GM12878 (cell line): ENCODE data around the gene PURA. TPM values are rescaled to one million over a fixed set of nuclear protein-coding genes. Genes with fewer than 3 reads are reported as not detected.

Source experiments
- BMI1 ChIP-seq: fragments of 450-650 bp; IDR thresholded peaks from 2 replicates; pipeline ENCODE4 v1.6.1; 2016; ENCODE audit warnings: mild to moderate bottlenecking, moderate library complexity, borderline replicate concordance
- BRCA1 ChIP-seq: IDR thresholded peaks from 2 replicates; pipeline ENCODE4 v1.6.1; 2011; ENCODE audit warnings: low read depth, low read length, improper control_type of control experiment
- E2F8 ChIP-seq: fragments of 450-650 bp; IDR thresholded peaks from 2 replicates; pipeline ENCODE4 v1.6.1; 2018; ENCODE audit warnings: mild to moderate bottlenecking, low read depth, moderate library complexity; ENCODE audit not compliant: partially characterized antibody
- FOXM1 ChIP-seq: IDR thresholded peaks from 2 replicates; pipeline ENCODE4 v1.6.1; 2012; ENCODE audit warnings: low read depth, mild to moderate bottlenecking, inconsistent platforms, low read length, moderate library complexity
- HDAC2 ChIP-seq: fragments of 200-600 bp; sonication (generic); IDR thresholded peaks from 2 replicates; pipeline ENCODE4 v1.6.1; 2017
- JUNB ChIP-seq: IDR thresholded peaks from 2 replicates; pipeline ENCODE4 v1.6.1; 2016; ENCODE audit warnings: antibody characterized with exemption, mild to moderate bottlenecking
- KLF5 ChIP-seq: fragments of 450-650 bp; IDR thresholded peaks from 2 replicates; pipeline ENCODE4 v1.6.1; 2014; ENCODE audit warnings: mild to moderate bottlenecking; ENCODE audit not compliant: partially characterized antibody
- MAX ChIP-seq: IDR thresholded peaks from 2 replicates; pipeline ENCODE4 v1.6.1; 2012; ENCODE audit warnings: low read depth, low read length, improper control_type of control experiment
- NFYA ChIP-seq: IDR thresholded peaks from 2 replicates; pipeline ENCODE4 v1.6.1; 2011; ENCODE audit warnings: low read depth, mild to moderate bottlenecking, low read length, improper control_type of control experiment, borderline replicate concordance
- NFYB ChIP-seq: IDR thresholded peaks from 2 replicates; pipeline ENCODE4 v1.6.1; 2011; ENCODE audit warnings: low read depth, mild to moderate bottlenecking, low read length, improper control_type of control experiment, moderate library complexity; ENCODE audit not compliant: insufficient read depth
- PAX8 ChIP-seq: fragments of 450-650 bp; IDR thresholded peaks from 2 replicates; pipeline ENCODE4 v1.6.1; 2017; ENCODE audit warnings: mild to moderate bottlenecking, moderate library complexity
- POU2F2 ChIP-seq: IDR thresholded peaks from 3 replicates; pipeline ENCODE4 v1.6.1; 2011; ENCODE audit warnings: low read depth, mild to moderate bottlenecking, low read length, borderline replicate concordance
- TBL1XR1 ChIP-seq: IDR thresholded peaks from 2 replicates; pipeline ENCODE4 v1.6.1; 2012; ENCODE audit warnings: low read depth, low read length, improper control_type of control experiment
- ZBTB11 ChIP-seq: fragments of 450-650 bp; formaldehyde crosslinking; IDR thresholded peaks from 2 replicates; pipeline ENCODE4 v1.5.0; 2022; ENCODE audit warnings: mild to moderate bottlenecking, missing genetic modification characterization
- ZBTB33 ChIP-seq: fragments of 450-650 bp; IDR thresholded peaks from 2 replicates; pipeline ENCODE4 v1.6.1; 2017; ENCODE audit warnings: mild to moderate bottlenecking
- ZSCAN29 ChIP-seq: fragments of 450-650 bp; IDR thresholded peaks from 2 replicates; pipeline ENCODE4 v1.6.1; 2017; ENCODE audit warnings: mild to moderate bottlenecking, moderate library complexity
- polyA plus RNA-seq, 11 experiments: library from polyadenylated mRNA; depleted of rRNA in 4 of 11; unstranded in 6 of 11; stranded (reverse) in 5 of 11; fragments of >200 nt; fragmentation: Nextera tagmentation in 4 of 11; fragmentation: Illumina TruSeq in 1 of 11; extraction: Ambion mirVana in 4 of 11; extraction: Trizol in 1 of 11; gene quantifications; 1 replicate in 1 of 11; 2 replicates in 10 of 11; pipeline versions ENCODE4 v1.2.1 to v1.2.3, GENCODE V29; 2011 to 2016; ENCODE audit warnings: inconsistent platforms in 2 of 11, missing spikeins in 2 of 11, low read depth in 1 of 11
- total RNA-seq, 4 experiments: library from RNA; depleted of rRNA in 3 of 4; stranded (reverse); fragments of >200 nt in 3 of 4; fragmentation: Illumina TruSeq in 1 of 4; extraction: Trizol in 1 of 4; gene quantifications; 2 replicates each; pipeline versions ENCODE4 v1.2.1 to v1.2.3, GENCODE V29; 2013 to 2021
- TF ChIP-seq, protein P1 (sequence below): IDR thresholded peaks from 2 replicates; pipeline ENCODE4 v1.6.1; 2011; ENCODE audit warnings: low read depth, low read length, improper control_type of control experiment, borderline replicate concordance

Gene PURA
- total and polyA plus RNA-seq, 10 of the 15 experiments (the other 5 are each of a cell fraction or from before 2014, with no cell fraction given), result 3.3 to 11.8 (median 5.8) TPM

DNA sequence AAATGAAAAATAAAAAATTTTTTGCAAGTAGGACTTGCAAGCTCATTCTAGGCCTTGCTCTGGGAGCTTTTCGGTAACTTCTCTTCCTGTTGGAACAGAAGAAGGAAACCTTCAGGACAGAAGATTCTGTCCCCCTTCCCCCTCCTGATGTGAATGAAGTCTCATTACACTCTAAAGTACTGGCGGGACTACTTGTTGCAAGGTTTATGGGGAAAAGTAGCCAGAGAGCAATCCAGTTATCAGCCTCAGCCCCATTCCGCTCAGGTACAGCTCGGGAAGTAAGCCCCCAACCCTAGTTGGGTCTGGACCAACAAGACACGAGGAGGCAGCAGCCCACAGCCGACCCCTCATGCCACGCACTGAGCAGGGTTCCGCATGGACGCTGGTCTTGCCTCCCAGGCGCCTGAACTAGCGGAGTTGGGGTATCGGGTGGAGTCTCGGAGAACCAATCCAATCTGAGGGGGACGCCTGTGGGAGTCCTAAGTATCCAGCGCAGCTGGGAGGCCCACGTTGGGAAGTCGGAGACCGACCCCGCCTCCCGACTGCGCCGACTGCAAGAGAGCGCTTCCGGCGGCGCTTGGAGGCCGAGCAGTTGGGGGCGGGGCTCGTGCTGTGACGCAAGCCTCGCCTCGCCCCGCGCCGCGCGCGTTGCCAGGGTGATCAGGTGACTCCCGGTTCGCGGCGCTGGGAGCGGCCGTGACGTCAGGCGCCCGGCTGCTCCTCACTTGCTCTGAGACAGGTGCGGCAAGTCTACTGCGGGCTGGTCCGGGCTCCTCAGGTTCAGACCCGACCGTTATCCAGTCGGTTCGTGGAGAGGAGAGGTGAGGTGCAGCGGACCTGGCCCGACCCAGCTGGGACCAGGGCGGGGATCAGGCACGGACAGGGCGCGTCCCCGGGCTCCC lies 60.8 kb downstream of the PURA start, which contains the start of gene CYSTM1 (continued):
- TF ChIP-seq ZBTB11 (CRISPR knock-in tag) (no peak), E2F8 (no peak), ZBTB33 (no peak), JUNB (no peak), BRCA1 (no peak), NFYA (no peak), POU2F2 (peak; percentile 71; the same call in 1 of the 3 replicates), FOXM1 (no peak), TBL1XR1 (0 out of 2 replicates have a peak, but pooled peaks have one; percentile 34), MAX (peak; percentile 67; the same call in 1 of the 2 replicates), BMI1 (peak; percentile 93), PAX8 (no peak), ZSCAN29 (no peak), KLF5 (no peak), HDAC2 (no peak), NFYB (no peak)
- TF ChIP-seq, protein P1, sequence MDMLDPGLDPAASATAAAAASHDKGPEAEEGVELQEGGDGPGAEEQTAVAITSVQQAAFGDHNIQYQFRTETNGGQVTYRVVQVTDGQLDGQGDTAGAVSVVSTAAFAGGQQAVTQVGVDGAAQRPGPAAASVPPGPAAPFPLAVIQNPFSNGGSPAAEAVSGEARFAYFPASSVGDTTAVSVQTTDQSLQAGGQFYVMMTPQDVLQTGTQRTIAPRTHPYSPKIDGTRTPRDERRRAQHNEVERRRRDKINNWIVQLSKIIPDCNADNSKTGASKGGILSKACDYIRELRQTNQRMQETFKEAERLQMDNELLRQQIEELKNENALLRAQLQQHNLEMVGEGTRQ, result peak; percentile 42
